ENCODE results near the gene SELP. TPM values are rescaled to one million over a fixed set of nuclear protein-coding genes. Genes with fewer than 3 reads are reported as not detected.

Gene SELP
- total RNA-seq, 1 donor = not detected

GRCh38 chr1:169618367-169618766, 11.6 kb downstream of the SELP start:
- no peak for DNase-seq (ENCODE audit: low read depth)
- TF ChIP-seq CTCF (IDR thresholded peaks at IDR 0.05; ENCODE audit: insufficient read depth, low read depth, low read length) = no peak
- H3K4me3 ChIP-seq (ENCODE audit: low read depth, low read length) = no peak overlapping the region

GRCh38 chr1:169615803-169616202, 14.1 kb downstream of the SELP start:
- no peak overlapping the region for H3K4me3 ChIP-seq (ENCODE audit: low read depth, low read length)
- DNase-seq (ENCODE audit: low read depth) = no peak
- no peak for TF ChIP-seq CTCF (IDR thresholded peaks at IDR 0.05; ENCODE audit: insufficient read depth, low read depth, low read length)

- no peak overlapping the region for H3K4me3 ChIP-seq (ENCODE audit: low read depth, low read length)
- TF ChIP-seq CTCF (IDR thresholded peaks at IDR 0.05; ENCODE audit: insufficient read depth, low read depth, low read length) = no peak
- DNase-seq (ENCODE audit: low read depth) = no peak
These were observed 19.1 kb downstream of the SELP start for GRCh38 chr1:169610858-169611257.

GRCh38 chr1:169610108-169610507, 19.8 kb downstream of the SELP start:
- DNase-seq (ENCODE audit: low read depth) = no peak
- TF ChIP-seq CTCF (IDR thresholded peaks at IDR 0.05; ENCODE audit: insufficient read depth, low read depth, low read length) = no peak
- H3K4me3 ChIP-seq (ENCODE audit: low read depth, low read length) = no peak overlapping the region

- no peak for DNase-seq (ENCODE audit: low read depth)
- no peak for TF ChIP-seq CTCF (IDR thresholded peaks at IDR 0.05; ENCODE audit: insufficient read depth, low read depth, low read length)
- no peak overlapping the region for H3K4me3 ChIP-seq (ENCODE audit: low read depth, low read length)
These were observed 21.7 kb downstream of the SELP start for GRCh38 chr1:169608226-169608625.

GRCh38 chr1:169604781-169605560, 25.0 kb downstream of the SELP start:
- TF ChIP-seq CTCF (IDR thresholded peaks at IDR 0.05; ENCODE audit: insufficient read depth, low read depth, low read length) = no peak
- no peak for DNase-seq (ENCODE audit: low read depth)
- H3K4me3 ChIP-seq (ENCODE audit: low read depth, low read length) = no peak overlapping the region
